ENCODE measurements around the gene CDADC1.

GRCh38 chr13:49336655-49337054 is 88.9 kb downstream of the CDADC1 start:
- TF ChIP-seq, protein P1, sequence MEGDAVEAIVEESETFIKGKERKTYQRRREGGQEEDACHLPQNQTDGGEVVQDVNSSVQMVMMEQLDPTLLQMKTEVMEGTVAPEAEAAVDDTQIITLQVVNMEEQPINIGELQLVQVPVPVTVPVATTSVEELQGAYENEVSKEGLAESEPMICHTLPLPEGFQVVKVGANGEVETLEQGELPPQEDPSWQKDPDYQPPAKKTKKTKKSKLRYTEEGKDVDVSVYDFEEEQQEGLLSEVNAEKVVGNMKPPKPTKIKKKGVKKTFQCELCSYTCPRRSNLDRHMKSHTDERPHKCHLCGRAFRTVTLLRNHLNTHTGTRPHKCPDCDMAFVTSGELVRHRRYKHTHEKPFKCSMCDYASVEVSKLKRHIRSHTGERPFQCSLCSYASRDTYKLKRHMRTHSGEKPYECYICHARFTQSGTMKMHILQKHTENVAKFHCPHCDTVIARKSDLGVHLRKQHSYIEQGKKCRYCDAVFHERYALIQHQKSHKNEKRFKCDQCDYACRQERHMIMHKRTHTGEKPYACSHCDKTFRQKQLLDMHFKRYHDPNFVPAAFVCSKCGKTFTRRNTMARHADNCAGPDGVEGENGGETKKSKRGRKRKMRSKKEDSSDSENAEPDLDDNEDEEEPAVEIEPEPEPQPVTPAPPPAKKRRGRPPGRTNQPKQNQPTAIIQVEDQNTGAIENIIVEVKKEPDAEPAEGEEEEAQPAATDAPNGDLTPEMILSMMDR (IDR thresholded peaks at IDR 0.05; ENCODE audit: insufficient read depth, low read length), result no peak
- no peak for TF ChIP-seq REST (IDR thresholded peaks at IDR 0.05; ENCODE audit: insufficient replicate concordance, low read depth)
